Neural cell (in vitro differentiated cells): Measurements from ENCODE around the gene MAPK1. TPM values are rescaled to one million over a fixed set of nuclear protein-coding genes. Genes with fewer than 3 reads are reported as not detected.
"Not testable (repeated sequence)": the region's sequence is repeated elsewhere in the genome, so short reads cannot be mapped to it uniquely, and the experiment has no call there.

ENCODE experiments used
- H2AFZ ChIP-seq: fragments of 200-600, 300-800 bp; sonication (generic), shearing (Covaris generic); 2 replicates; pipeline ENCODE4 v1.6.0; 2014; ENCODE audit warnings: low read depth, mild to moderate bottlenecking, antibody characterized with exemption, low read length, moderate library complexity
- H3F3A ChIP-seq: fragments of 200-600 bp; shearing (Covaris generic); 2 replicates; pipeline ENCODE4 v1.6.1; 2016; ENCODE audit warnings: mild to moderate bottlenecking, moderate library complexity, mixed read lengths, antibody characterized with exemption, low read length; ENCODE audit not compliant: insufficient read depth, poor library complexity, severe bottlenecking
- H3K27ac ChIP-seq: fragments of 200-600, 300-800 bp; sonication (generic), shearing (Covaris generic); 2 replicates; pipeline ENCODE4 v1.5.1; 2014; ENCODE audit warnings: mild to moderate bottlenecking, low read length, moderate library complexity
- H3K27me3 ChIP-seq: fragments of 300-800, 200-600 bp; sonication (generic), shearing (Covaris generic); 2 replicates; pipeline ENCODE4 v1.6.0; 2014; ENCODE audit warnings: mild to moderate bottlenecking, low read depth, low read length, moderate library complexity; ENCODE audit not compliant: insufficient read depth
- H3K36me3 ChIP-seq: fragments of 300-800, 200-600 bp; sonication (generic), shearing (Covaris generic); 2 replicates; pipeline ENCODE4 v1.5.1; 2014; ENCODE audit warnings: mild to moderate bottlenecking, antibody characterized with exemption, low read length, moderate library complexity; ENCODE audit not compliant: insufficient read depth
- H3K4me2 ChIP-seq: fragments of 300-800, 200-600 bp; sonication (generic), shearing (Covaris generic); 2 replicates; pipeline ENCODE4 v1.6.0; 2014; ENCODE audit warnings: mild to moderate bottlenecking, low read length
- H3K4me3 ChIP-seq: fragments of 300-800, 200-600 bp; sonication (generic), shearing (Covaris generic); 2 replicates; pipeline ENCODE4 v1.5.1; 2014; ENCODE audit warnings: mild to moderate bottlenecking, low read length, moderate library complexity
- H3K79me2 ChIP-seq: fragments of 200-600 bp; shearing (Covaris generic); replicated peaks from 2 replicates; pipeline ENCODE4 v1.6.0; 2014; ENCODE audit warnings: mild to moderate bottlenecking, low read length, moderate library complexity; ENCODE audit not compliant: insufficient read depth
- H3K9ac ChIP-seq: fragments of 300-800, 200-600 bp; sonication (generic), shearing (Covaris generic); 2 replicates; pipeline ENCODE4 v1.6.1; 2016; ENCODE audit warnings: mild to moderate bottlenecking, low read length, mixed read lengths
- H3K9me2 ChIP-seq: fragments of 200-600 bp; shearing (Covaris generic); 2 replicates; pipeline ENCODE4 v1.6.1; 2016; ENCODE audit warnings: mild to moderate bottlenecking, low read length, mixed read lengths; ENCODE audit not compliant: insufficient read depth
- H3K9me3 ChIP-seq: fragments of 200-600, 300-800 bp; sonication (generic), shearing (Covaris generic); 2 replicates; pipeline ENCODE4 v1.6.1; 2016; ENCODE audit warnings: mild to moderate bottlenecking, mixed run types, low read length, moderate library complexity, mixed read lengths
- H4K20me1 ChIP-seq: fragments of 200-600 bp; shearing (Covaris generic); 2 replicates; pipeline ENCODE4 v1.6.1; 2016; ENCODE audit warnings: mild to moderate bottlenecking, mixed run types; ENCODE audit not compliant: insufficient read depth
- CTCF ChIP-seq: fragments of 450-650 bp; IDR thresholded peaks from 2 replicates; pipeline ENCODE4 v1.5.1; 2014; ENCODE audit warnings: antibody characterized with exemption, mild to moderate bottlenecking, moderate library complexity; ENCODE audit not compliant: poor library complexity, severe bottlenecking
- EP300 ChIP-seq: fragments of 450-650 bp; conservative IDR thresholded peaks from 2 replicates; pipeline ENCODE4 v1.6.1; 2014; ENCODE audit warnings: antibody characterized with exemption, mild to moderate bottlenecking, moderate library complexity; ENCODE audit not compliant: poor library complexity, severe bottlenecking
- EZH2 ChIP-seq: fragments of 200-600, 300-800 bp; shearing (Covaris generic), sonication (generic); IDR thresholded peaks from 2 replicates; pipeline ENCODE4 v1.6.1; 2014; ENCODE audit warnings: antibody characterized with exemption, low read length, borderline replicate concordance, mild to moderate bottlenecking; ENCODE audit not compliant: insufficient read depth, poor library complexity, severe bottlenecking
- MXI1 ChIP-seq: fragments of 450-650 bp; conservative IDR thresholded peaks from 2 replicates; pipeline ENCODE4 v1.6.1; 2014; ENCODE audit warnings: antibody characterized with exemption, mild to moderate bottlenecking; ENCODE audit not compliant: poor library complexity, severe bottlenecking
- POLR2AphosphoS5 ChIP-seq: IDR thresholded peaks from 2 replicates; pipeline ENCODE4 v1.6.1; 2012
- RAD21 ChIP-seq: fragments of 450-650 bp; conservative IDR thresholded peaks from 2 replicates; pipeline ENCODE4 v1.6.1; 2014; ENCODE audit warnings: antibody characterized with exemption, mild to moderate bottlenecking, moderate library complexity
- SMC3 ChIP-seq: fragments of 450-650 bp; conservative IDR thresholded peaks from 2 replicates; pipeline ENCODE4 v1.6.1; 2014; ENCODE audit warnings: antibody characterized with exemption, mild to moderate bottlenecking, moderate library complexity; ENCODE audit not compliant: poor library complexity
- TAF1 ChIP-seq: IDR thresholded peaks from 2 replicates; pipeline ENCODE4 v1.6.1; 2012; ENCODE audit warnings: low read depth
- polyA plus RNA-seq: library from polyadenylated mRNA; depleted of rRNA; stranded (reverse); fragments of >200 nt; gene quantifications from 2 replicates; pipeline ENCODE4 v1.2.3, GENCODE V29; 2014
- TF ChIP-seq, protein P1 (sequence below): IDR thresholded peaks from 2 replicates; pipeline ENCODE4 v1.6.1; 2012; ENCODE audit warnings: borderline replicate concordance

The MAPK1 gene
- polyA plus RNA-seq, 1 donor from 2014 or later, result 43.3 TPM

DNA sequence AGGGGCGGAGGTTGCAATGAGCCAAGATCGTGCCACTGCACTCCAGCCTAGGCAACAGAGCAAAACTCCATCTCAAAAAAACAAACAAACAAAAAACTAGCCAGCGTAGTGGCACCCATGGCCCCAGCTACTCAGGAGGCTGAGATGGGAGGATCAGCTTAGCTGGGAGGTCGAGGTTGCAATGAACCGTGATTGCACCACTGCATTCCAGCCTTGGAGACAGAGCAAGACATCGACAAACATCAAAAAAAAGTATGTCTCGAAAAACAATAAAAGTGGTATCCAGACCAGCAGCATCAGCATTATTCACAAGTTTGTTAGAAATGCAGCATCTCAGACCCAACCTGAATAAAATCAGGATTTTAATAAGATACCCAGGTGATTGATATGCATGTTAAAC lies 6.2 kb upstream of the MAPK1 start:
- H4K20me1 ChIP-seq, result no peaks in the 10 kb centered on the region
- H3K4me2 ChIP-seq, result no peak overlapping the region
- TF ChIP-seq EP300, result no peak
- TF ChIP-seq MXI1, result no peak
- no peak for TF ChIP-seq RAD21
- TF ChIP-seq POLR2AphosphoS5, result no peak
- no peak for TF ChIP-seq EZH2
- no peak for TF ChIP-seq TAF1
- H3K36me3 ChIP-seq, result no peaks in the 10 kb centered on the region
- no peaks in the 10 kb centered on the region for H3K9me3 ChIP-seq
- H3F3A ChIP-seq, result no peaks in the 10 kb centered on the region
- no peaks in the 10 kb centered on the region for H3K9me2 ChIP-seq
- no peak overlapping the region for H2AFZ ChIP-seq
- no peaks in the 10 kb centered on the region for H3K79me2 ChIP-seq
- H3K4me3 ChIP-seq, result no peak overlapping the region
- no peaks in the 10 kb centered on the region for H3K27me3 ChIP-seq
- H3K9ac ChIP-seq, result no peak overlapping the region
- H3K27ac ChIP-seq, result no peak overlapping the region

GRCh38 chr22:21872741-21873140 lies 5.3 kb upstream of the MAPK1 start:
- H3K4me3 ChIP-seq, H3K36me3 ChIP-seq, H2AFZ ChIP-seq, H3K9me3 ChIP-seq, H3K9me2 ChIP-seq, H3K27ac ChIP-seq, H3K9ac ChIP-seq, H3K27me3 ChIP-seq, H3F3A ChIP-seq, H4K20me1 ChIP-seq, H3K4me2 ChIP-seq, H3K79me2 ChIP-seq: not testable (repeated sequence)

DNA sequence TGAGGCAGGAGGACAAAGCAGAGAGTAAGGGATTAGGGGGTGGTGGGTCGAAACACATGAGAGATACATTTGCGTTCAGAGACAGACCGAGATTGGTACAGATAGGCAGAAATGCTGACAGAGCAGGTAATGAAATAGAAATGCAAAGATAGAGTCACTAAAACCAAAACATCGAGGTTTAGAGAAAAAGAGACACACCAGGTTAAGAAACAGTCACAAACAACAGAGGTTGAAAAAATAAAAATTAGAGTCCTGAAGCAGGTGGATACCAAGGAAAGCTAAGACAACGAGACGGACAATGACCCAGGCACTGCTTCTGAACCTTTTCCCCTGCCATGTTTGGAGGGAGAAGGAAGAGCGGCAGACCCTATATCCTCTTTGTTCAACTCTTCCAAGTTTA lies 1.2 kb upstream of the MAPK1 start:
- no peaks in the 10 kb centered on the region for H3K9me2 ChIP-seq
- no peak overlapping the region for H3K9ac ChIP-seq
- H3F3A ChIP-seq, result no peaks in the 10 kb centered on the region
- H3K9me3 ChIP-seq, result no peaks in the 10 kb centered on the region
- H3K4me3 ChIP-seq, result no peak overlapping the region
- TF ChIP-seq EP300 (no peak), SMC3 (no peak), MXI1 (no peak), POLR2AphosphoS5 (no peak), TAF1 (no peak), RAD21 (no peak), CTCF (no peak), EZH2 (no peak)
- TF ChIP-seq, protein P1, sequence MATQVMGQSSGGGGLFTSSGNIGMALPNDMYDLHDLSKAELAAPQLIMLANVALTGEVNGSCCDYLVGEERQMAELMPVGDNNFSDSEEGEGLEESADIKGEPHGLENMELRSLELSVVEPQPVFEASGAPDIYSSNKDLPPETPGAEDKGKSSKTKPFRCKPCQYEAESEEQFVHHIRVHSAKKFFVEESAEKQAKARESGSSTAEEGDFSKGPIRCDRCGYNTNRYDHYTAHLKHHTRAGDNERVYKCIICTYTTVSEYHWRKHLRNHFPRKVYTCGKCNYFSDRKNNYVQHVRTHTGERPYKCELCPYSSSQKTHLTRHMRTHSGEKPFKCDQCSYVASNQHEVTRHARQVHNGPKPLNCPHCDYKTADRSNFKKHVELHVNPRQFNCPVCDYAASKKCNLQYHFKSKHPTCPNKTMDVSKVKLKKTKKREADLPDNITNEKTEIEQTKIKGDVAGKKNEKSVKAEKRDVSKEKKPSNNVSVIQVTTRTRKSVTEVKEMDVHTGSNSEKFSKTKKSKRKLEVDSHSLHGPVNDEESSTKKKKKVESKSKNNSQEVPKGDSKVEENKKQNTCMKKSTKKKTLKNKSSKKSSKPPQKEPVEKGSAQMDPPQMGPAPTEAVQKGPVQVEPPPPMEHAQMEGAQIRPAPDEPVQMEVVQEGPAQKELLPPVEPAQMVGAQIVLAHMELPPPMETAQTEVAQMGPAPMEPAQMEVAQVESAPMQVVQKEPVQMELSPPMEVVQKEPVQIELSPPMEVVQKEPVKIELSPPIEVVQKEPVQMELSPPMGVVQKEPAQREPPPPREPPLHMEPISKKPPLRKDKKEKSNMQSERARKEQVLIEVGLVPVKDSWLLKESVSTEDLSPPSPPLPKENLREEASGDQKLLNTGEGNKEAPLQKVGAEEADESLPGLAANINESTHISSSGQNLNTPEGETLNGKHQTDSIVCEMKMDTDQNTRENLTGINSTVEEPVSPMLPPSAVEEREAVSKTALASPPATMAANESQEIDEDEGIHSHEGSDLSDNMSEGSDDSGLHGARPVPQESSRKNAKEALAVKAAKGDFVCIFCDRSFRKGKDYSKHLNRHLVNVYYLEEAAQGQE, result no peak
- H3K4me2 ChIP-seq, result no peak overlapping the region
- no peak overlapping the region for H3K27ac ChIP-seq
- H2AFZ ChIP-seq, result no peak overlapping the region
- peaks cover 15% of the 10 kb centered on the region for H4K20me1 ChIP-seq
- no peaks in the 10 kb centered on the region for H3K27me3 ChIP-seq
- H3K79me2 ChIP-seq, result peaks cover 33% of the 10 kb centered on the region
- H3K36me3 ChIP-seq, result no peaks in the 10 kb centered on the region
